HCT116 (cell line): ENCODE data around the gene KLF4. TPM values are rescaled to one million over a fixed set of nuclear protein-coding genes. Genes with fewer than 3 reads are reported as not detected.

Source experiments
- ATAC-seq: fragments of 200-7000 bp; cut with Tn5 transposase; 2 replicates; pipeline ENCODE4 v1.9.1; 2020; ENCODE audit warnings: mild to moderate bottlenecking, moderate library complexity
- BruUV-seq: library from RNA; stranded (reverse); fragments of 400-500 nt; replicated peaks from 2 replicates; lab custom pipeline; 2021; lab: Mats Ljungman, UMichigan
- CTCF ChIA-PET: fragments of 300-600 bp; sonication (Branson Sonifier 250); formaldehyde crosslinking; loops from one replicate; lab custom pipeline; 2021; ENCODE audit warnings: antibody characterized with exemption; lab: Charles Lee
- POLR2A ChIA-PET: fragments of 300-600, 350-600 bp; sonication (Branson Sonifier 250); formaldehyde crosslinking; loops from one replicate; lab custom pipeline; 2021; ENCODE audit warnings: antibody characterized with exemption; lab: Charles Lee
- RAD21 ChIA-PET, 2 experiments: fragments of 300-600 bp; sonication (Branson Sonifier 250); formaldehyde crosslinking; loops; one replicate each; lab custom pipeline; 2023; ENCODE audit warnings: low total read pairs in 2 of 2; ENCODE audit not compliant: uncharacterized antibody in 2 of 2, unreplicated experiment in 2 of 2, low non-redundant PET in 1 of 2; lab: Charles Lee
- DNase-seq: peaks from one replicate; pipeline ENCODE4 v3.0.0-alpha.2; 2010; ENCODE audit warnings: low read depth, low spot score
- H2AFZ ChIP-seq: fragments of 200-600 bp; shearing (Covaris generic), sonication (generic); 2 replicates; pipeline ENCODE4 v1.6.1; 2017; ENCODE audit warnings: low read depth, mixed run types, mixed read lengths, antibody characterized with exemption, low read length; ENCODE audit not compliant: poor library complexity, severe bottlenecking
- H3K27ac ChIP-seq: 2 replicates; pipeline ENCODE4 v1.5.1; 2012; ENCODE audit warnings: low read depth, low read length
- H3K27me3 ChIP-seq: fragments of 200-600 bp; sonication (generic); 2 replicates; pipeline ENCODE4 v1.6.1; 2016; ENCODE audit warnings: mixed run types, low read length, mixed read lengths; ENCODE audit not compliant: insufficient read depth
- H3K36me3 ChIP-seq, 2 experiments: fragments of 200-500 bp in 1 of 2; fragments of 200-600 bp in 1 of 2; sonication (Bioruptor generic) in 1 of 2; sonication (generic) in 1 of 2; 2 replicates each; pipeline versions ENCODE4 v1.5.1 to v1.6.1; 2014 to 2016; ENCODE audit warnings: low read length in 2 of 2, inconsistent platforms in 1 of 2, mixed read lengths in 1 of 2, mixed run types in 1 of 2; ENCODE audit not compliant: insufficient read depth in 2 of 2, control insufficient read depth in 1 of 2
- H3K4me1 ChIP-seq, 2 experiments: fragments of 200-600 bp in 1 of 2; sonication (generic) in 1 of 2; 2 replicates each; pipeline versions ENCODE4 v1.5.1 to v1.6.1; 2012 to 2017; ENCODE audit warnings: low read length in 2 of 2, inconsistent platforms in 1 of 2, mild to moderate bottlenecking in 1 of 2, mixed read lengths in 1 of 2, mixed run types in 1 of 2, moderate library complexity in 1 of 2; ENCODE audit not compliant: insufficient read depth in 2 of 2, control insufficient read depth in 1 of 2
- H3K4me2 ChIP-seq: fragments of 200-600 bp; sonication (generic); 2 replicates; pipeline ENCODE4 v1.6.1; 2017; ENCODE audit warnings: mixed run types, low read length, mixed read lengths
- H3K4me3 ChIP-seq, 2 experiments: fragments of 200-600 bp in 1 of 2; sonication (generic) in 1 of 2; replicated peaks in 1 of 2; 2 replicates each; pipeline ENCODE4 v1.5.1; 2011 to 2016; ENCODE audit warnings: low read length in 2 of 2, control low read depth in 1 of 2, low read depth in 1 of 2, mild to moderate bottlenecking in 1 of 2, mixed read lengths in 1 of 2, mixed run types in 1 of 2
- H3K79me2 ChIP-seq: fragments of 200-600 bp; sonication (generic); 2 replicates; pipeline ENCODE4 v1.6.1; 2017; ENCODE audit warnings: mild to moderate bottlenecking, mixed run types, low read length, moderate library complexity, mixed read lengths; ENCODE audit not compliant: insufficient read depth
- H3K9ac ChIP-seq: fragments of 200-600 bp; sonication (generic); 2 replicates; pipeline ENCODE4 v1.6.1; 2016; ENCODE audit warnings: low read length, mixed read lengths
- H3K9me2 ChIP-seq: fragments of 200-600 bp; sonication (generic), shearing (Covaris generic); 2 replicates; pipeline ENCODE4 v1.6.1; 2017; ENCODE audit warnings: mixed run types, mild to moderate bottlenecking, moderate library complexity; ENCODE audit not compliant: insufficient read depth
- H3K9me3 ChIP-seq, 2 experiments: fragments of 200-500 bp in 1 of 2; fragments of 200-600 bp in 1 of 2; sonication (Bioruptor generic) in 1 of 2; sonication (generic) in 1 of 2; 2 replicates each; pipeline ENCODE4 v1.6.1; 2014 to 2017; ENCODE audit warnings: low read length in 2 of 2, mixed read lengths in 2 of 2, inconsistent platforms in 1 of 2, low read depth in 1 of 2, mild to moderate bottlenecking in 1 of 2, mixed run types in 1 of 2, moderate library complexity in 1 of 2; ENCODE audit not compliant: control insufficient read depth in 1 of 2, insufficient read depth in 1 of 2
- H4K20me1 ChIP-seq: fragments of 200-600 bp; sonication (generic), shearing (Covaris generic); 2 replicates; pipeline ENCODE4 v1.6.1; 2017; ENCODE audit warnings: mixed run types, mild to moderate bottlenecking, moderate library complexity; ENCODE audit not compliant: insufficient read depth
- ATF3 ChIP-seq: IDR thresholded peaks from 2 replicates; pipeline ENCODE4 v1.6.1; 2012
- CBX3 ChIP-seq: IDR thresholded peaks from 2 replicates; pipeline ENCODE4 v1.6.1; 2012; ENCODE audit warnings: low read depth
- POLR2AphosphoS5 ChIP-seq: IDR thresholded peaks from 2 replicates; pipeline ENCODE4 v1.6.1; 2011; ENCODE audit warnings: mild to moderate bottlenecking, low read depth, low read length, moderate library complexity
- RAD21 ChIP-seq: IDR thresholded peaks from 2 replicates; pipeline ENCODE4 v1.6.1; 2012; ENCODE audit warnings: low read depth, mild to moderate bottlenecking
- REST ChIP-seq: IDR thresholded peaks from 2 replicates; pipeline ENCODE4 v1.6.1; 2012; ENCODE audit warnings: low read depth
- SP1 ChIP-seq: IDR thresholded peaks from 2 replicates; pipeline ENCODE4 v1.6.1; 2012; ENCODE audit warnings: low read depth
- TCF7L2 ChIP-seq: IDR thresholded peaks from 2 replicates; pipeline ENCODE4 v1.7.0; 2011; ENCODE audit warnings: borderline replicate concordance, inconsistent platforms; ENCODE audit not compliant: insufficient read depth, insufficient read length; ENCODE audit errors: extremely low read depth
- YY1 ChIP-seq: IDR thresholded peaks from 2 replicates; pipeline ENCODE4 v1.6.1; 2011; ENCODE audit warnings: low read length, low read depth, moderate library complexity, mild to moderate bottlenecking; ENCODE audit not compliant: insufficient replicate concordance; ENCODE audit errors: extremely low read depth
- intact Hi-C: fragments of 100-400 bp; cut with micrococcal nuclease; formaldehyde crosslinking; loops from 2 replicates; pipeline ENCODE4 v1.10.0; 2022
- total RNA-seq: library from RNA; stranded (reverse); gene quantifications from one replicate; pipeline ENCODE4 v1.2.1, GENCODE V29; 2021; ENCODE audit not compliant: unreplicated experiment

Gene KLF4
- total RNA-seq, 1 experiment from 2014 or later: 92.8 TPM

GRCh38 chr9:107530679-107531078 lies 41.1 kb upstream of the KLF4 start:
- H3K27me3 ChIP-seq: no peaks in the 10 kb centered on the region
- no peaks in the 10 kb centered on the region for H3K4me1 ChIP-seq
- ATAC-seq (no peak), DNase-seq (no peak)
- no peaks in the 10 kb centered on the region for H3K36me3 ChIP-seq
- no peak overlapping the region for H3K9ac ChIP-seq
- H3K4me2 ChIP-seq: no peak overlapping the region
- POLR2A ChIA-PET: no interaction called here
- H3K9me2 ChIP-seq: no peaks in the 10 kb centered on the region
- H3K27ac ChIP-seq: no peak overlapping the region
- no peaks in the 10 kb centered on the region for H3K9me3 ChIP-seq
- H2AFZ ChIP-seq: no peak overlapping the region
- intact Hi-C loops: no loop called here
- TF ChIP-seq ATF3 (no peak), YY1 (no peak), RAD21 (no peak), TCF7L2 (no peak), REST (no peak)
- RAD21 ChIA-PET: no interaction called here
- no peaks in the 10 kb centered on the region for H3K79me2 ChIP-seq
- H4K20me1 ChIP-seq: no peaks in the 10 kb centered on the region
- no peak overlapping the region for H3K4me3 ChIP-seq
- CTCF ChIA-PET: no interaction called here
- BruUV-seq: no TSS peak

GRCh38 chr9:107528686-107529085 lies 39.1 kb upstream of the KLF4 start:
- Histone ChIP-seq H3K4me1 (no peaks in the 10 kb centered on the region), H4K20me1 (no peaks in the 10 kb centered on the region), H3K4me3 (no peak overlapping the region), H3K9me3 (no peaks in the 10 kb centered on the region), H2AFZ (no peak overlapping the region), H3K9me2 (no peaks in the 10 kb centered on the region), H3K27ac (no peak overlapping the region), H3K4me2 (no peak overlapping the region), H3K79me2 (no peaks in the 10 kb centered on the region), H3K9ac (no peak overlapping the region), H3K36me3 (no peaks in the 10 kb centered on the region), H3K27me3 (no peaks in the 10 kb centered on the region)
- intact Hi-C loops: no loop called here
- ATAC-seq (no peak), DNase-seq (no peak)
- ChIA-PET CTCF (no interaction called here), POLR2A (no interaction called here), RAD21 (no interaction called here)
- no TSS peak for BruUV-seq
- TF ChIP-seq POLR2AphosphoS5: no peak
- no peak for TF ChIP-seq SP1
- TF ChIP-seq YY1: no peak
- TF ChIP-seq CBX3: no peak
- TF ChIP-seq TCF7L2: no peak
- TF ChIP-seq, all 23 proteins: peak for 0
